WTC11 (cell line): ENCODE measurements around the gene SORT1.

Source experiments
- FOXP1 ChIP-seq: sonication (generic); formaldehyde crosslinking; IDR thresholded peaks from 2 replicates; pipeline ENCODE4 v1.8.0; 2022; ENCODE audit warnings: missing genetic modification reagents, mild to moderate bottlenecking, moderate library complexity, borderline replicate concordance
- TF ChIP-seq, protein P1 (sequence below): fragments of 200-600 bp; IDR thresholded peaks from 2 replicates; pipeline ENCODE4 v1.8.0; 2022; ENCODE audit warnings: antibody characterized with exemption
- TF ChIP-seq, protein P2 (sequence below): sonication (generic); formaldehyde crosslinking; IDR thresholded peaks from 2 replicates; pipeline ENCODE4 v1.8.1; 2023; ENCODE audit warnings: mild to moderate bottlenecking, missing genetic modification reagents, moderate library complexity

GRCh38 chr1:109295712-109296415 is 101.9 kb downstream of the SORT1 start:
- TF ChIP-seq FOXP1 (CRISPR knock-in tag) = no peak
- TF ChIP-seq, protein P1, sequence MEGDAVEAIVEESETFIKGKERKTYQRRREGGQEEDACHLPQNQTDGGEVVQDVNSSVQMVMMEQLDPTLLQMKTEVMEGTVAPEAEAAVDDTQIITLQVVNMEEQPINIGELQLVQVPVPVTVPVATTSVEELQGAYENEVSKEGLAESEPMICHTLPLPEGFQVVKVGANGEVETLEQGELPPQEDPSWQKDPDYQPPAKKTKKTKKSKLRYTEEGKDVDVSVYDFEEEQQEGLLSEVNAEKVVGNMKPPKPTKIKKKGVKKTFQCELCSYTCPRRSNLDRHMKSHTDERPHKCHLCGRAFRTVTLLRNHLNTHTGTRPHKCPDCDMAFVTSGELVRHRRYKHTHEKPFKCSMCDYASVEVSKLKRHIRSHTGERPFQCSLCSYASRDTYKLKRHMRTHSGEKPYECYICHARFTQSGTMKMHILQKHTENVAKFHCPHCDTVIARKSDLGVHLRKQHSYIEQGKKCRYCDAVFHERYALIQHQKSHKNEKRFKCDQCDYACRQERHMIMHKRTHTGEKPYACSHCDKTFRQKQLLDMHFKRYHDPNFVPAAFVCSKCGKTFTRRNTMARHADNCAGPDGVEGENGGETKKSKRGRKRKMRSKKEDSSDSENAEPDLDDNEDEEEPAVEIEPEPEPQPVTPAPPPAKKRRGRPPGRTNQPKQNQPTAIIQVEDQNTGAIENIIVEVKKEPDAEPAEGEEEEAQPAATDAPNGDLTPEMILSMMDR = no peak
- TF ChIP-seq, protein P2, sequence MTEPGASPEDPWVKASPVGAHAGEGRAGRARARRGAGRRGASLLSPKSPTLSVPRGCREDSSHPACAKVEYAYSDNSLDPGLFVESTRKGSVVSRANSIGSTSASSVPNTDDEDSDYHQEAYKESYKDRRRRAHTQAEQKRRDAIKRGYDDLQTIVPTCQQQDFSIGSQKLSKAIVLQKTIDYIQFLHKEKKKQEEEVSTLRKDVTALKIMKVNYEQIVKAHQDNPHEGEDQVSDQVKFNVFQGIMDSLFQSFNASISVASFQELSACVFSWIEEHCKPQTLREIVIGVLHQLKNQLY (CRISPR knock-in tag) = no peak
